LHCN-M2 (cell line): ENCODE results near the gene PDIA6. TPM values are rescaled to one million over a fixed set of nuclear protein-coding genes. Genes with fewer than 3 reads are reported as not detected.

ENCODE experiments used
- DNase-seq: peaks from one replicate; pipeline ENCODE4 v3.0.0-alpha.2; 2012; ENCODE audit warnings: low read depth
- total RNA-seq: library from RNA; depleted of rRNA; stranded (reverse); fragments of >200 nt; gene quantifications from 2 replicates; pipeline ENCODE4 v1.2.3, GENCODE V29; 2014

PDIA6 gene
- total RNA-seq, 1 experiment from 2014 or later, result 256 TPM

DNA sequence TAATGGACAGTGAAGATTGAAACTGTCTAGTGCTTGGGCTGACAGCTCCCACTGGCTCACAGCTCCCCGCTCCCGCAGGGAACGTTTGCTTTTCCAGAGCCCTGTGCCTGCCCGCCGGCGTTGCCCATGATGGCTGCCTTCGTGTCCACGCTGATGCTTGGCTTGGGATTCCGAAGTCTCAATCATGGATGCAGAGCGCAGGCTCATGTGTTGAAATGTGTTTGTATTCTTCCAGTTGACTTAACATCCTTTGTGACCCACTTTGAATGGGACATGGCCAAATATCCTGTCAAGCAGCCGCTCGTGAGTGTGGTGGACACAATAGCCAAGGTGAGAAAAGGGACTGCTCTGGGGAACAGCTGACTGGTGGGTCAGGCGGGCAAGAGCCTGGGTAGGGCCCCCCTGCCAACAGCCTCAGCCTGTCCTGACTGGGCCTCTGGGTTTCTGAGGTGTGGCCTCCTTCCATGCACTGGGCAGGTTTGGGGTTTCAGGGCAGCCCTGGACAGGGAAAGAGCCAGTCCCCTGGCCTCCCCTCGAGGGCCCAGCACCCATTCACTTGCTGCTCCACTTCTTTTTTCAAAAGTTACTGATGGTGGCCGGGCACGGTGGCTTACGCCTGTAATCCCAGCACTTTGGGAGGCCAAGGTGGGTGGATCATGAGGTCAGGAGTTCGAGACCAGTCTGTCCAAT, 48.3 kb downstream of the PDIA6 start:
- no peak for DNase-seq

DNA sequence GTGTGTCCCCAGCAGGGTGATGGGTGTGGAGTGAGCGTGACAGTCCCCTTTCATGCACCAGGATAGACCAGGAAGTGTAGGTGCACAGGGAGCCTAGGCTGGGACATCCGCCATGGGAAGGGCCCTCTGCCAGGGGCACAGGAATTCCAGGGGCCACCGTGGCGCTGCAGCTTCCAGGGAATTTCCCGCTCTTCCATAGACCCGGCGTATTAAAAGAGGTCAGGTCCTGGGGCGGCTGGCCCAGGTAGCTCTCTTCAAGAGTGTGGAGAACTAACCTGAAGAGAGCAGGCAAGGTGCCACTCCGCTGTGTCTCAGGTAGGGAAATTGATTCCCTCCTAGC, 49.2 kb downstream of the PDIA6 start:
- no peak for DNase-seq

DNA sequence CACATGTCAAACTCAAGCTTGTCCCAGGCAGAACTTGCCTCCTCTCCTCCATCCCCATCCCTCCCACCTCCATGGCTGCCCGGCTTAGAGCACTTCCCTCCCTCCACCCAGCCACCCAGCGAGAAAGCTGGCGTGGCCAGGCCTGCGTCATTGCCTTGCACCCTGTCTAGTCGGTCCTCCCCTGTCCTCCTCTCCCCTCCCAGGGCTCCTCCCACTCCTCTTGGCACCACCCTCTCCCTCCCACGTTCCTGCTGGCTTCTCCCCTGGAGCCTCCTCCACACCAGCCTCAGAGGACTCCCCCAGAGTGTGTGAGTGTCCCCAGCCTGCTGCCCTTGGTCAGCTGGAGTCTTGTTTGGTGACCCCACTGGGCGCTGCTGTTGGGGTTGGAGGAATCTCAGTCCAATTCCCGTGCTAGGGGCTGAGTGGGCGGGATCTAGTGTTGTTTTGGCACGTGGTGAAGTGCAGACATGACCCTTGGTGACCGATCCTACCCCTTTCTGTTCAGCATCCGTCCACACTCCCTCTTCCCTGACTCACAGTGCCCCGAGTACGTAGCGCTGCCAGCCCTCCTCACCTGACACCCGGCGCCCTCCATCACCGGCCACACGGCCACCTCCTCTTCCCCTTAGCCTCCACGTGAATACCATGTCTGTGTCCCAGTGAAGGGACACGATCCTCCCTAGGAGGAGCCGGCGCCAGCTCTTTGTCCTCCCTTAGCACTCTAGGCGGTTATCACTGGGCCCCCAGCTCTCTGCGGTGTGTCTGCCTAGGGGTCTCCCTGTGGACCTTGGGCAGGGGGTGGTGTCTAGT, 49.7 kb downstream of the PDIA6 start:
- no peak for DNase-seq

DNA sequence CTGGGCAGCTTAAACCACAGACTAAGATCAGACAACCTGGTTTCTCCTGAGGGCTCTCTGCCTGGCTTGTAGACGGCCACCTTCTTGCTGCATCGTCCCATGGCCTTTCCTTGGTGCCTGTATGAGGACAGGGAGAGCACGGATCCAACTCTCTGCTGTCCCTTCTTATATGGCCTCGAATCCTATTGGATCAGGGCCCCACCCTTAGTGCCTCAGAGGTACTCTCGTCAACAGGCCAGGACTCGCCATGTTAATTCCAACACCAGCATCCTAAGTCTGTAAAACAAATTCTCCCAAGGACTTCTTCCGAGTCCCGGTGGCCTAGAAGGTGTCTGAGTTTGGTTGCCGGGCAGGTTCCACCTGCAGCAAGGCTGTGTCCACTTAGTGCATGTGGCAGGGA, 51.0 kb downstream of the PDIA6 start:
- DNase-seq, result no peak

DNA sequence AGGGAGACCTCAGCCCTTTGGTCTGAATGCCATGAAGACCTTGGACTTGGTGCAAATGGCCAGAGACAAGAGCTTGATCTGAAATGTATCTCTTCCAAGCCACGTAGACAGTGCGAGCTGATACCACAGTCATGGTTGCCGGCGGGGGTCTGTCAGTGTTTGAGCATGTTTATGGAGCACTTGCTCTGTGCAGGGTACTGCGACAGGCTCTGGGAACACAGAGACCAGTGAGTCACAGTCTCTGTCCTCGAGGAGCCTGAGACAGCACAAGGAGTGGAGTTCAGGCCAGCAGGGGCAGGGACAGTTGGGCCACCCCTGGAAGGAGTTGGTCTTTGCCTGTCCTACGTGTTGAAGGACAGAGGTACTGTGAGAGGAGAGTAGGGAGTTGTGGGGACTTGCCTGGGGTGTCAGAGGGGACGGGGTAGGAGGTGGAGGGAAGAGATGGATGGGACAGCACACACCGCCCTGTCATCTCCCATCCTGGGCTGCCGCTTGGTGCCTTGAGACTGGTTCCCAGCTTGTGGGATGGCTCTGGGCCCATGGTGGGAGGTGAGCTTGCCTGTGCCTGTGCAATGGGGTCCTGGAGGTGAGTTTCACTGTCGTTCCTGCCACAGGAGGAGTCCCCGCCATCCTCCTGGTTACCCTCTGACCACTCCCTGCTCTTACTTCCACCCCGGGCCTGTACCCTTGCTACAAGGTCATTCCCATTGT, 51.6 kb downstream of the PDIA6 start:
- DNase-seq, result no peak

DNA sequence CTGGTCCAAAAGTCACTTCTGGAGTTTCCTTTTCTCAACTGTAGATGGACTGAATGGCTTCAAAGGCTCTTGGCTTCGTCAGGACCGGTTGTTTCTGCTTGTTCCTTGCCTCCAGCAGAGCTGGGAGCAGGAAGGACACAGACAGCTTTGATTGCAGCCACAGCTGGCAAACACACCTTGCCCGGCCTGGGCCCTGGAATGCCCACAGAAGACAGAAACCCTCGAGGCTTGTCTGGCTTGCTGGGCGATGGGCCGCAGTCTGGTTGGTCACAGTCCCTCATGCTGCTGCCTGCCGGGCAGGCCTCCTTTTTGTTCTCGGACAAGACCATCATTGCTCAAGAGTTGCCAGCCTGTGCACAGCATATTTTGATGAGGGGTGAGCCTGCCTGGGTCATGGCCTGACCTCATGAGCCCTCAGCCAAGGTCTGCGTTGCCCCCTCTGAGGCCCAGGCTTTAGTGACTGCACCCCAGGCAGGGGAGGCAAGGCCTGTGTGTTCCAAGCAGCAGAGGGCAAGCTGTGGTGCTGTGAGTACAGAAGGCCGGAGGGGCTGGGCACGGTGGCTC, 53.4 kb downstream of the PDIA6 start:
- DNase-seq, result no peak

DNA sequence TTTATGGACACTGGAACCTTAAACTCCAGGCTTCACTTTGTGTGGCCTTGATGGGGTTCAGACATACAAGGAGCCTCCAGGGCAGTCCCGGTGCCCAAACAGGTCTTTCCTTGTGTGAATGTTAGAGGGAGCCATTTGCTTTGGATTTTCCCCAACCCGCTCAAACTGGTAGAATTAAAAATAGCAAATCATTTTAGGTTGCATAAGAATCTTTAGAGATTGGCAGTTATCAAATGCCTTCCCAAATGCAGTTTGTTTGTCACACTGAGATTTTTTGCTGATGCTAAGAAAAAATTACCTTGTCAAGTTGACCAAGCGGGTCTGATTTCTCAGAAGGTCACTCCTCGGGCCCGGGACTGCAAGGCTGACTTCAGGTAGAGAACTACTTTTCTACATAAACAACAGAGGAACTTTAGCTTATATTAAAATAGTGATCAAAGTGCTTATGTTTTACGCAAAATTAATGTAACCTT, 54.7 kb downstream of the PDIA6 start:
- no peak for DNase-seq

DNA sequence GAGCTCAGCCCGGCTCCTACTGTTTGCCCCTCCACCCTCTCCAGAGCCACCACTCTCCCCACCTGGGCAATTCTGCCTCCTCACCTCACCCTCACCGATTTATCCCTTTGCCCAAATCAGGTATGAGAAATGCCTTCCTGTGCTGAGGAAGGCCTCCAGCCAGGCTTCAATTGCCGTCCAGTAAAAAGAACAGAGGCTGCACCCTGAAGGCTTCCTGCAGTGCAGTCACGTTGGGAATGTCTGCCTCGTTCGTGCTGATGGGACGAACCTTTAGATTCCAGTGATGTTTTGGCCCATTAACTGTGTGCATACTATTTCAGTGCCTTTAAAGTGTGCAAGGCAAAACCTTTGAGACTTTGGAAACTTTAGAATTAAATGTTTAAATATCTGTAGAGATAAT, 57.0 kb downstream of the PDIA6 start:
- DNase-seq, result no peak

DNA sequence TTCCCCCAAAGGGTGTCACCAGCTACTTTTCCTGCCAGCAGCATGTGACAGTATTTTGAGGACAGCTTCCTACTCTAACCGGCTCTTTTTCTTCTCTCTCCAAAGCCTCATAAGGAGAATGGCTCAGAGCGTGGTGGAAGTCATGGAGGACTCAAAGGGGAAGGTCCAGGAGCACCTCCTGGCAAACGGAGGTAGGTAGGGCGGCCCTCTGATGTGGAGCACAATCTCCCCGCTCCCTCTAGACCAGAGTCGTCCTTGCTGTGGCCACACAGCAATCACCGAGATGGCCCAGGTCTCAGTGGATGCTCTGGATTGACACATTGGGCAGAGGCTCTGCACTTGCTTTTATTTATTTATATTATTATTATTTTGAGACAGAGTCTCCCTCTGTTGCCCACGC, 58.7 kb downstream of the PDIA6 start:
- no peak for DNase-seq

DNA sequence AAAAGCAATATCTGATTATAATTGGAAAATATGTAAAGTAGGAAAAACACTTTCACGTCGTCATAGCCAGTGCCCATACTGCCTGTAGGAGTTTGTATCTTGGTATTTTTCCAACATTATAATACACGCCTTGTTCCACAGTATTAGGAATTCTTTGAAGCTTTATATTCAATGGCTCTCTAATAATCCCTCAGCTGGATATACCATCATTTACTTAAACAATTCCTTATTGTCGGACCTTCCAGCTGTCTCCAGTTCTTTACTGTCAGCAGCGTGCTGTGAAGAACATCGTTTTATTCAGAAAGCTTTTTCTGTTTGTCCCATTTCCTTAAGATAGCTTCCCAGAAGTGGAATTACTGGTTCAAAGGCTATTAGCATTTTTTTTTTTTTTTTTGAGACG, 59.4 kb downstream of the PDIA6 start:
- no peak for DNase-seq

DNA sequence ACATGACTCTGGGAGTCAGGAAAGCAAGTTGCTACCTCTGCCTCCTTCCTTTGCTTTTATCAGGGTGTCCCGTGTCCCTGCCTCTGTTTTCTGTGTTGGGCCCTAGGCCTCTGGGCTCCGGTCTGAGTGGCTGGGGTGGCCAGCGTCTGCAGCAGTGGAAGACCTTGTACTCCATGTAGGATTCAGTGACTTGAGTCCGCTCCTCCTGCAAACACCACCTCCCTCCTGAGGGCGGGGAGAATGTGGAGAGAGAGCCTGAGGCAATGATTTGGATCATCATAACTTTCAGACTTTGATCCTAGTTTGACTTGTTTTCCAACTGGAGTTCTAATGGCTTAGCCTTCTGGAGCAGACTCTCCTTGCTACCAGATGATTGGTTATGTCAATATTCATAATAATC, 60.3 kb downstream of the PDIA6 start:
- DNase-seq, result no peak

DNA sequence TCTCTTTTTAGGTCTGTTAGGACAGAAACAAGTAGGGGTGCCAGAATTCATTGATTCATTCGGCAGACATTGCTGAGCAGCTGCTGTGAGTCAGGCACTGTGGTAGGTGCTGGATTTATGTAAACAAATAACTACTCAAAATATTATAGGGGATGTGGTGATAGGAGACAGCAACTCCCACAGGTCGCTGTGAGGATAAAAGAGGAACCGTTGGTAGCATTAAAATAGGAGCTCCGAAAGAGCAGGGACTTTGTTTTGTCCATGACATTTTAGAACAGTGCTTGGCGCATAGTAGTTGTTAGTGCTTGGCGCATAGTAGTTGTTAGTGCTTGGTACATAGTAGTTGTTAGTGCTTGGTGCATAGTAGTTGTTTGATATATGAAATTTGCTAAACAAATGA, 62.0 kb downstream of the PDIA6 start:
- peak; percentile 64 for DNase-seq

DNA sequence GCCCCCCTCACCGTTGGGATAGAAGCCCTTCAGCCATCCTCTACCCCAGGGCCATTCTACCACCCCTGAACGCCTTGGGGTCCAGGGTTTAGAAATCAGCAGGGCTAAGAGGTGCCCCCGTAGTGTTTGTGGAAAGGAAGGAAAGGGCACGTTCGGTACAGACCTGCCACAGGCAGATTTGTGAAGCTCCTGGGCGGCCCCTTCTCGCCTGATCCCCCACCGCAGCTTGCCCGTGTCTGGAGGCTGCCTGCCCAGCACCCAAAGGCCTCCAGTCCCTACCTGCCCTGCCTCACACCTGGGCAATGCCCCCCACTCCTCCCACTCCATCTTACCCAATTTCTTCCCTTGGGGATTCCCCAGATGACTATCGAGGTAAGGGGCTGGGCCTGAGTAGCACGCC, 69.9 kb downstream of the PDIA6 start:
- DNase-seq, result no peak

DNA sequence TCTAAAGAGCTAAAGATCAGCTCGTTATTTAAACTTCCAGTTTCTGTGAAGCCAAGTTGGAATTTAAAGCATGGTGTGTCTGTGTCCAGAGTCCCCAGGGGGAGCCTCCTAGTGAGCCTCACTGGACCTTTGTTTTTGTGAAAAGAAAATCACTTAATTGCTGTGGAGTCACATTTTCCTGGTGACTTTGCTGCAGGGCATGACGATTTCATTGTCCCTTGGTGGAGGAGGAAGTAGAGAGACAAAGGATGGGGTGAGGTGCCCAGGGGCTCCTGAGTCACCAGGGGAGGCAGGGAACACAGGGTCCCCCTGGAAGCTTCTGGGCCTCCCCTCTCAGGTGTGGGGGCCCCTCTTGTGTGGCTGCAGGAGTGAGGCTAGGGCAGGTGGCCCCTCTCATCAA, 71.4 kb downstream of the PDIA6 start:
- no peak for DNase-seq

DNA sequence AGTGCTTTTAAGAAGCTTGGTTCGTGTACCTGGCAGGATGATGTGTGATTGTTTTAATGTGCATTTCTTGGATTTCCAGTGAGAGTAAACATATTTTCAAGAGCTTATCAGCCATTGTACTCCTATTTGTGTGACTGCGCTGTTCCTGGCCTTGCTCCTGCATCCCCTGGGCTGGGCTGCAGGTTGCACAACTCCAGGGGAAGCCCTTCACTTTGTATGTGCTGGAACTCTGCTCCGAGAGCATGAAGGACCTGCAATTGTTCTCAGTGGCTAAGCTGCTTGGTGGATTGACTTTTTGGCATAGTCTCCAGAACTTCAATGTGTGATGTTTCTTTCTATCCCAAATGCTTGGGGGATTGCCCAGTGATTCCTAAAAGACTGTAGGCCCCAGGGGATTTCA, 72.4 kb downstream of the PDIA6 start:
- no peak for DNase-seq

DNA sequence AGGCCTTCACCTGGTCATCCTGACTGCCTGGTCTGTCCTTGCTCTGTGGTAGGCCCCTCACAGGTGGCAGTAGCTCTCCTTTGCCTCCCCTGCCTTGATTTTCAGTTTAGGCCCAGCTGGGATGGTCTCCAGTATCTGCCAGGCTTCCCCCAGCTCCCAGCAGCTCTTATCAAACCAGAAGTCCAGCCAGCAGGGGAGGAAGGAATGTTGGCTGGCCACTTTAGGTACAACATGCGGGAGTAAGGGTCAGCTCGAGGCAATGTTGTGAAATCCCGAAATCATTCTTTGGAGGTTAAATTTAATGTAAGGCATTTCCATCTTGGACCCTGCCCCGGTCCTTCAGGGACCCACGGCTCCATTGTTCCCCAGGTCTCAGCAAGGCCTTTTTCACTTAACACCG, 74.4 kb downstream of the PDIA6 start:
- DNase-seq, result no peak

DNA sequence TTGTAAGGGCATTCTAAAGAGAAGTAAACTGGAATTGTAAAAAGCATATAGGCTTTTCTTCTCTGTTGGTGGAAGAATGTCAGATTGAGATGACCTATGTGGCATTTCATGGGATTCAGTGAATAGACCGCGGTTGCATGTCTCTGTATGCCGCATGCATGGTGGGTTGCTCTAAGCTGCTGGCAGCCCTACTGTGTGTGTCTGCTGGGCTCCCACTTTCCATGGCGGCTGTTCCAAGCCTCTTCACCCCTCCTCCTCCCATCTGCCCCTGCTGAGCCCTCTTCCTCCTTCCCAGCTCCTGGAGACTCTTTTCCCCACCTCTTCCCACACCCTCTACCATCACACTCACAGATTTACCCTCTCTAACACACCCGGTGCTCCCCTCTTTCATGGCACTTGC, 78.6 kb downstream of the PDIA6 start:
- no peak for DNase-seq

DNA sequence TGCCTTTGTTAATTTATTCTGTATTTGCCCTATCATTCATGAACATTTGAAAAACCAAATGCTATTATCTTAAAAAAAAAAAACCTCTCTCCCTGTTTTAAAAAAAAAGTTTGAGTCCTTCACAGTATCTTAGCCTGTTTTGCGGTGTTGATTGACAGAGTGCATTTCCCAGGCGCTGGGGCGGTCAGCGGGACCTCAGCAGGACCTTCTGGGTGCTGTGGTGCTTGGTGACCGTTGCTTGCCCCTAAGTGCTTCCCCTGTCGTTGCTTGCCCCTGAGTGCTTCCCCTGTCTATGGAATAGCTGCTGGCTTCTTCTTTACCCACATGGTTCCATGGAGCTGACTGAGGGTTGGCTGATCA, 79.0 kb downstream of the PDIA6 start:
- no peak for DNase-seq
